Erythroblast (primary cell): ENCODE measurements around the gene ATF7IP.

ENCODE experiments used
- DNase-seq, 2 experiments: peaks; one replicate each; lab custom pipeline; 2025; lab: John Stamatoyannopoulos, UW
- GATA1 ChIP-seq: IDR thresholded peaks from 2 replicates; pipeline ENCODE4 v1.6.1; 2011; ENCODE audit warnings: low read depth, mild to moderate bottlenecking, control low read depth, low read length, moderate library complexity
- POLR2A ChIP-seq: IDR thresholded peaks from 2 replicates; pipeline ENCODE4 v1.6.1; 2011; ENCODE audit warnings: mild to moderate bottlenecking, low read length

ATF7IP gene

DNA sequence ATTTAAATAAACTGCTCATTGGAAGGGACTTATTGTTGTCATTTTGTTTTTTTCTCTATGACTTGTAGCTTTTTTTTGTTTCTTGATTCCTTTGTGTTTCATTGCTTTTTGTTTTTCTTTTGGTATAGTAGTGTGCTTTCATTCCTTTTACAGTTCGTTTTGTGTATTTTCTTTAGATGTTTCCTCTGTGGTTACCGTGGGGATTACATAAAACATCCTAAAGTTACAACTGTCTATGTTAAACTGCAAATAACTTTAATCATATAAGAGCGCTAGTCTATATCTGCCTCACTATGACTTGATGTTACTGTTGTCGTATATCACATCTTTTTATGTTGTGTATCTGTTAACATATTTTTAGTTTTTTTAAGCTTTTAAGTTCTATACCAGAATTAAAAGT is 86.9 kb downstream of the ATF7IP start:
- DNase-seq, result no peak

GRCh38 chr12:14452865-14453264 is 87.4 kb downstream of the ATF7IP start:
- DNase-seq, result peak in 1 of 2 experiments; percentile 13
- TF ChIP-seq POLR2A (no peak), GATA1 (no peak)

More for the DNA sequence above, 86.9 kb downstream of the ATF7IP start:
- no peak for TF ChIP-seq POLR2A
- no peak for TF ChIP-seq GATA1

DNA sequence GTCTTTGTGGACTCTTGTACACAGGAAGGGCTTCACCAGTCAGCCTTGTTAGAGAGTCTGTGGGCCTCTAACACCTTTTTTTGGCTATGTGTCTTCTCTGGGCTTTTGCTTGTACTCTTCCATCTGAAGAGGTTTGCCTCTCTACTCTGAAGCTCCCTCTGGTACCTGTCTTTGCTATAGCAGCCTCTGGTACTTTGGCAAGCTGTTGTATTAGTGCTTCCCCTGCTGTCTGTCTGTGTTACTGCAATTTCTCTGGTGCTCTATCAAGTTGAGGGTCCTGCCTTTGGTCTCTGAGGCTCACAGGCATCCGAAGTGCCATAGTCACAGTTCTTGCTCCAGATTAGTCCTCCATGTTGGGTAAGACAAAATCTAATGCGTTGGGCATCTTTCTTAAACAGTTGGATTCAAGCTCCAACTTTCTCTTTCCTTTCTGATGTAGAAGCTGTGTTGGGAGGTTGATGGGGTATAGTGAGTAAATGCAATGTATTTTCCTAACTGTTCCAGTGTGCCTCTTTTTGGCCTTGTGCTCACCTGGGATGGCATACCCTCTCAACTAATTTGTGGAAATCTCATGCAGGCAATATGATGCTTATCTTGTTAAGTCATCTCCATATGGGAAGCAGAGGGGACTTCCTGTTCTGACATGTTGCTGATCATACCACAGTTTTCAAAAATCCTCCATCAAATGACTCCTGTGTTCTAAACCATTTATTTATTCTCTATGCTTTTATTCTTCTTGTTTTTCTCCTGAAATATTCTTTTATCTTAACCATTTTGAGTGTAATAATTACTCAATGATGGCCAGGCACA is 88.8 kb downstream of the ATF7IP start:
- peak; percentile 56 to 65 for DNase-seq
- TF ChIP-seq GATA1 (no peak), POLR2A (no peak)

GRCh38 chr12:14460212-14460841 is 94.8 kb downstream of the ATF7IP start:
- DNase-seq, result no peak
- TF ChIP-seq GATA1 (no peak), POLR2A (no peak)

- TF ChIP-seq GATA1, result no peak
- TF ChIP-seq POLR2A, result no peak
- DNase-seq, result no peak
Measured at GRCh38 chr12:14471497-14471896, 106.0 kb downstream of the ATF7IP start.

DNA sequence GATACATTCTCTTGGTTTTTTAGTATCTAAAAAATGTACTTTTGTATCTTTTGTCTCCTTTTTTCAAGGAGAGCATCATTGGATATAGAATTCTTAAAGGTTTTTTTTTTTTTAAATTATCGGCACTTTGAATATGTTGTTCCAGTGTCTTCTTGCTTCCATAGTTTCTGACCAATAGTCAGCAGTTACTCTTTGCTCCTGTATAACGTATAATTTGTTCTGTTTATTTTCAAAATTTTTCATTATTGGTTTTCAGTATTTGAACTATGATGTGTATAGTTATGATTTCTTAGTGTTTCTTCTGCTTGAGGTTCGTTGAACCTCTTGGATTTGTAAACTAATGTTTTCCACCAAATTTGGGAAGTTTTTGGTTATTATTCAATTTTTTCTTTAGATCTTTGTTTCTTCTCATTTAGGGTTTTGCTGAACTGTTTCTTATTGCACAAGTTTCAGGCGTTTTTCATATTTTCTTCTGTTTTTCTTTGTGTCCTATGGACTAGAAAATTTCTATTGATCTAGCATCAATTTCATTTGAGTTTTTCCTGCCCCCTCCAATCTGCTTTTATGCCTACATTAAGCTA is 108.3 kb downstream of the ATF7IP start:
- peak; percentile 44 to 45 for DNase-seq
- TF ChIP-seq GATA1 (no peak), POLR2A (no peak)

DNA sequence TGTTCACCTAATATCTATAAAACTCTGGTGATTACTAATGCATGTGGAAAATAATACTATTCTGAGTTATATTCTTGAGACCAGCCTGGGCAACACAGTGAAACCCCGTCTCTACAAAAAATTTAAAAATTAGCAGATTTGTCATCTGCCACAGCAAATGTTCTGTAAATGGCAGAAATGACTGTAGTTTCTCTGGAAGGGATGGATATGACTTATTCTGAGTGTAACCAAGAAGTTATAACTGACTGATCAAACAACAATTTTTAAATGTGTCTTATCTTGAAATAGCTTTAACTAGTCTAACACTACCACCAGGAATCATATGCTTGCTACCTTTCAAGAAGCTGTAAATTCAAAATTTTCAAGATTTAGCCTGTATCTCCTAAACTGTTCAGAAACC is 113.5 kb downstream of the ATF7IP start:
- TF ChIP-seq GATA1 (no peak), POLR2A (no peak)
- DNase-seq, result no peak

DNA sequence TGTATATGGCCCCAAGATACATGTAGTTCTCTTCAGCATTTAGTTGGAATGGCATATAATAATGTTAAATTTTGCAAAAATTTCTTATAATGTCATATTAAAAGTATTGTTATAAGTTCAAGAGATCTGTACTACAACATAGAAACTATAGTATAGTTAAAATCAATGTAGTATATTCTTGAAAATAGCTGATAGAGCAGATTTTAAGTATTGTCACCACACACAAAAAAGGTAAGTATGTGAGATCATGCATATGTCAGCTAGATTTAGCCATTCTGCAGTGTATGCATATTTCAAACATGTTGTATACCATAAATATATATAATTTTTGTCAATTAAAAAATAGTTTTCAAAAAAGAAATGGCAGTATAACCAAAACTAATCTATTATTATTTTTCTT is 115.7 kb downstream of the ATF7IP start:
- no peak for DNase-seq
- TF ChIP-seq POLR2A (no peak), GATA1 (no peak)

- DNase-seq, result peak in 1 of 2 experiments; percentile 20
- TF ChIP-seq GATA1 (no peak), POLR2A (no peak)
Measured at GRCh38 chr12:14482361-14482760, 116.9 kb downstream of the ATF7IP start.

- TF ChIP-seq POLR2A (no peak), GATA1 (no peak)
- no peak for DNase-seq
Measured at GRCh38 chr12:14482886-14483285, 117.4 kb downstream of the ATF7IP start.

GRCh38 chr12:14495326-14495725 is 129.8 kb downstream of the ATF7IP start:
- TF ChIP-seq POLR2A (no peak), GATA1 (no peak)
- DNase-seq, result no peak

DNA sequence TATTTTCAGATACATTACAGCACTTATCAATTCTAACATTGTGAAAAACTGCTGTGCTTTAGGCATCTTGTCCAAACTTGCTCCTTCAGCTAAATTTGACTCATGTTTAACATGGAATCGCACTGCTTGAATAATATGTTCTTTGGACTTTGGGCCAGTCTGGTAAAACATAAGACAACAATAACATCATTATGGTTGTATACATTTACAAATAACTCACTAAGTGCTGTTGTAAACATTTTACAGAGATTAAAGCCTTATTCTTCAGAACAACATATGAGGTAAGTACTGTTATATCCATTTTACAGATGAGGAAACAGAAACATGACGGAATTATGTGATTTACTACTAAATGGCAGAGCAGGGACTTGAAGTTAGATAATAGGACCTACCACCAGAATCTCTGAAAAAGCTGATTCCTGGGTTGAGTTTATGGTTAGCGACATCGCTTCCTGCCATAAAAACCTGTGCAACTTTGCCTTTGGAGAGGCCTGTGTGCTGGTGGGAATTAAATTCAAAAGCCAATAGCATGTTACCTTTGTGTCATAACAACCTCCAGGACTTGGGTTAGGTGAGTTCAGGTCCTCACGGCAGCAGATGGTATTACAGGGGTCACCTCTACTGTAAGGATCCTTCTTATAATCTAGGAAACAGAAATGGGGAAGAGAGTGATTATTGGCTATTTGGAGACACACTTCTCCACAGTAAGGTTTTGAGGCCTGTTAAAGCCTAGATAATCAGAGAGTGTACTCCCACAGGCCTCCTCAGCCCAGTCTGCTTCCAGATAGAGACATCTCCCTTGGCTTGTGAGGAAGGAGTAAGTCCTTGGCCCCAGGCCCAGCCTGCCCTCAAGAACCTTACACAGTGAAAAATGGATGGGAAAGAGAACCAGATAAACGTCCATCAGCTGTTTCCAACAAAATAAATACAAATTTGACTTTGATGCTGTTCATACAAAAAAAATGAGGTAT is 140.4 kb downstream of the ATF7IP start:
- peak; percentile 13 to 38 for DNase-seq
- TF ChIP-seq POLR2A (no peak), GATA1 (no peak)

DNA sequence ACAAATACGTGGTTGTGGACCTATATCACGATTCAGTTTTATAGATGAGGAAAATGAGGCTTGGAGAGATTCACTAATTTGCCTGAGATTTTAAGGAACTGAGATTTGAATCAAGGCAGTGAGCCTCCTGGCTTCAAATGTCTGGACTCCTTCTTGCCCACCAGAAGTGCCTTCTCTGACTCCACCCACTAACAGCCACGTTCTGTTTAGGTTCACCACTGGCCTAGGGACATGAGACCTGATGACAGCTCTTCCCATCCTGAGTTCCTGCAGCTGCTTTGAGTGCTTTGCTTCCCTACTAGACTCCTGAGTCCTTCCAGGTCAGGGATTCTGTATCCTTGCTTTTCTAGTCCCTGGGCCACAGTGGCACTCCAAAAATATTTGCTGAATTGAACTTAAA is 145.1 kb downstream of the ATF7IP start:
- no peak for DNase-seq
- TF ChIP-seq GATA1 (no peak), POLR2A (no peak)
